GM21619 (cell line): ENCODE data around the gene LTBP4.

Experiments used
- ATAC-seq: cut with Tn5 transposase; IDR thresholded peaks from one replicate; pipeline ENCODE4 v1.9.1; 2021; ENCODE audit not compliant: unreplicated experiment

LTBP4 gene

DNA sequence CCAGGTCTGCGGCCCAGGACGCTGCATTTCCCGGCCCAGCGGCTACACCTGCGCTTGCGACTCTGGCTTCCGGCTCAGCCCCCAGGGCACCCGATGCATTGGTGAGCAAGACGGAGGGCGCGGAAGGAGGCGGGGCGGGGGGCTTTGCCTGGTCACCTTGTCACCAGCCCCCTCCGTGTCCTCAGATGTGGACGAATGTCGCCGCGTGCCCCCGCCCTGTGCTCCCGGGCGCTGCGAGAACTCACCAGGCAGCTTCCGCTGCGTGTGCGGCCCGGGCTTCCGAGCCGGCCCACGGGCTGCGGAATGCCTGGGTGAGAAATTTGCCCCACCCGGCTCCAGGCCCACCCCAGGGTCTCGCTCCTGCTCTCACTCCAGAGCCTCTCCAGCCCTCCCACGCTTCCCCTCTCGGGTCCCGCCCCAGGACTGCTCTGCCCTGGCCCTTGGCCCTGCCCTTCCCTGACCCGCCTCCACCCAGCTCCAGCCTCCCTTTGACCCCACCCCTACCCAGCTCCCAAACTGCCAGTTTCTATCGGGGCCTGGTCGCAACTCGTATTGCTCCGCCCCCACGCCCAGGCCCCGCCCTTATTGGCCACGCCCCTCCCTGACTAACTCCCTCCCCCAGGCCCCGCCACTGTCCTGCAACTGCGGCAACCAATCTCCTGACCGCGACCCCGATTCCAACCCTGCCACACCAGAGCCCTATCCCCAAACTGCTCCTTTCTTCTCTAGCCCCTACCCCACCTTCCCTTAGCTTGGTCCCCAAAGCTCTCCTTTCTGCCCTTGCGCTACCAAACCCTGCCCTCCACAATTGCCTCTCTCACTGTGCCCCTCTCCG, 8.6 kb downstream of the LTBP4 start:
- peak; percentile 41 for ATAC-seq

GRCh38 chr19:40610396-40611064, 9.4 kb downstream of the LTBP4 start:
- ATAC-seq, result no peak

DNA sequence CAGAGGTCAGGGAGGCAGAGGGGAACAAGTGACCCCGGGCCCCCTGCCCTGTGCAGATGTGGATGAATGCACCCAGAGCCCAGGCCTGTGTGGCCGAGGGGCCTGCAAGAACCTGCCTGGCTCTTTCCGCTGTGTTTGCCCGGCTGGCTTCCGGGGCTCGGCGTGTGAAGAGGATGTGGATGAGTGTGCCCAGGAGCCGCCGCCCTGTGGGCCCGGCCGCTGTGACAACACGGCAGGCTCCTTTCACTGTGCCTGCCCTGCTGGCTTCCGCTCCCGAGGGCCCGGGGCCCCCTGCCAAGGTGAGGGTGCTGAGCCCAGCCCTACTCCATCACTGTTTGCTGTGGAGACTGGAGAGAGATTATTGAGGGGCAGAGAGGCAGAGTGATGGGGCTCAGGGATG, 9.9 kb downstream of the LTBP4 start:
- no peak for ATAC-seq

DNA sequence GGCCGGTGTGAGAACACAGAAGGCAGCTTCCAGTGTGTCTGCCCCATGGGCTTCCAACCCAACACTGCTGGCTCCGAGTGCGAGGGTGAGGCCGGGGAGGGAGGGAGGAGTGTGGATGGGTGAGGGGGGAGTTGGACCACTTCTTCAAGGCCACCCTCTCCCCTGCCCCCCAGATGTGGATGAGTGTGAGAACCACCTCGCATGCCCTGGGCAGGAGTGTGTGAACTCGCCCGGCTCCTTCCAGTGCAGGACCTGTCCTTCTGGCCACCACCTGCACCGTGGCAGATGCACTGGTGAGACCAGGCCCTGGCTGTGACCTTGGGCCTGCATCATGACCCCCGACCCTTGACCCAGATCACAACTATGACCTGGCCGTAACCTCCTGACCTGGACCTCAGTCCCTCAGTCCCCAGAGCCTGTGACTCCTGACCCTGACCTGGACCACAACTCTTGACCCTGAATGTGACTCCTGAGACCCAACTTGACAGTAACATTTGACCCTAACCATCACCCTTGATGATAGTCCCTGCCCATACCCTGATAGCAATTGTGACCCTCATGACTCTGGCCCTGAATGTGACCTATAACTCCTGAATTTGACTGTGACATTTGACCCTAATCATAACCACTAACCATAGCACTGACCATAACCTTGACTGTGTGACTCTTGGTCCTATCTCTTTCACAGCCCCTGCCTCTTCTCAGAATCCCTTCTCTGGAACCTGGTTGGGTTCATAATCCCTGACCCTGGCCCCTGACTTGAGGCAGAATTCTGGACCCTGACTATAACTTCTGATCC, 10.9 kb downstream of the LTBP4 start:
- ATAC-seq, result no peak

- no peak for ATAC-seq
These were observed 11.9 kb downstream of the LTBP4 start for GRCh38 chr19:40612831-40613689.

DNA sequence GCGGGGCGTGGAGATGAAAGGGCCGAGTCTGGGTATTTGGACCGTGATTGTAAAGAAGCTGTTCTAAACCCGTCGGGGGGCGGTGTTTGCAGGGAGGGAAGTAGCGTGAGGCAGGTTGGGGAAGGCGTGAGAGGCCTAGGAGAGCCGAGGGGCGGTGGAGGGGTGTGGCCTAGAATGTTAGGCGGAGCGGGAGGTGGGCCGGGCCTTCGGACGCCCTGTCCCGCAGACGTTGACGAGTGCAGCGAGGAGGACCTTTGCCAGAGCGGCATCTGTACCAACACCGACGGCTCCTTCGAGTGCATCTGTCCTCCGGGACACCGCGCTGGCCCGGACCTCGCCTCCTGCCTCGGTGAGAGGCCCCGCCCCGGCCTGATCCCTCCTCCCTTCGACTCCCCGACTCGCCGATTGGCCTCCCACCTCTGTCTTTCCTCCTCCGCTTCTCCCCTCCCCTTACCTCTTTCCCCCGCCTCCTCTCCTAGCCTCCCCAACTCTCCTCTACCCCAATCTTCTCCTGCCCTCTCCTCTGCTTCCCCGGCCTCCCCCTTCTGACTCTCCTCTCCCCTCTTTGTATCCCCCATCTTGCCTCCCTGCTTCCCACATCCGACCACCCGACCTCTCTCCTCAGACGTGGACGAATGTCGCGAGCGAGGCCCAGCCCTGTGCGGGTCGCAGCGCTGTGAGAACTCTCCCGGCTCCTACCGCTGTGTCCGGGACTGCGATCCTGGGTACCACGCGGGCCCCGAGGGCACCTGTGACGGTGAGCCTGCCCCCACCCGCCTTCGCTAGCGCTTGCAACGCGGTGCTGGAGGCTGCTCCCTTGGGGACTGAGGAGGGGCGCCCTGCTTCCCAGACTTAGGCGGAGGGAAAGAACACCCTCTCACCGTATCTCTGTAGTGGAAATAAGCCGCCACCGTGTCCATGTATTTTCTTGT, 12.8 kb downstream of the LTBP4 start:
- ATAC-seq, result peak; percentile 39

DNA sequence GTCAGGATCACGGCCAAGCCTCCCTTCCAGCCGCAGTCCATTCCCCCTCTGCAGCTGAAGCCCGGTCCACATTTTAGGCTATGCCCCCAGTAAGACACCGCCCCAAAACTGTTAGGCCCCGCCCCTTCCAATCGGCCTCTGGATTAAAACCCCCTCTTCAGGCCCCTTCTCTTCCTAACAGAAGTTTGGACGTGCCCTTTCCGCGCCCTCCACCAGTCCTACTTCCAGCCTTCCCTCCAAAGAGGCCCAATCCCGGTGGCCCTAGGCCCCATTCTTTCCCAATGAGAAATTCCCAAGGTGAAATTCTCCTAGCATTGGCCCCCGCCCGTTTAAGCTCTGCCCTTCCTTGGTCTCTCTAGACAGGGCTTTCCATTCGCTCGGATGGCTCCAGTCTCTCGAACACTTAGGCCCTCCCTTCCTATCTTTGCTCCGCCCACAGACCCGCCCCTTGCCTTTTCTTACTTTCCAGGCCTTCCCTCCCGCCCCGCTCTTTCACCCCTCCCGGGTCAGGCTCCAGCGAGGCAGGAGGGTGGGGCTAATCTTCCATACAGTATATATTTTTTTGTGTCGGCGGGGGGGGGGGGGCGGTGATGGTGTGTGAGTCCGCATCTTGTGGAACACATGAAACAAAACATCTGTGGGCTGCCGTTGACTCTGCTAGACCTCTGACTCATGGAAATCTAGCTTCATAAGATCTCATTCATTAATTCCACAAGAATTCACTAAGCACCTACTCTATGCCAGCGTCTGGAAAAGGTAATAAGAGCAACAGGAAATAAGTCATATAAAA, 13.6 kb downstream of the LTBP4 start:
- ATAC-seq, result no peak

- ATAC-seq, result no peak
These were observed 15.0 kb downstream of the LTBP4 start for GRCh38 chr19:40616178-40616577.

DNA sequence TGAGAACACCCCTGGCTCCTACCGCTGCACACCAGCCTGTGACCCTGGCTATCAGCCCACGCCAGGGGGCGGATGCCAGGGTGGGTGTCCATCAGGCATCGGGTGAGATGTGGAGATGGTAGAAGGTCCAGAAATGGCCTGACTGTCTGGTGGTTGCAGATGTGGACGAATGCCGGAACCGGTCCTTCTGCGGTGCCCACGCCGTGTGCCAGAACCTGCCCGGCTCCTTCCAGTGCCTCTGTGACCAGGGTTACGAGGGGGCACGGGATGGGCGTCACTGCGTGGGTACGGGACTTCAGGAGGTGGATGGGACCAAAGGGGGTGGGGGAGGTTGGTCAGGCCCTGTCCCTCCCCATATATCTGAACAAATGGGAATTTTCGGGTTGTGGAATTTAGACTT, 15.8 kb downstream of the LTBP4 start:
- ATAC-seq, result no peak

- no peak for ATAC-seq
These were observed 16.8 kb downstream of the LTBP4 start for GRCh38 chr19:40617961-40618360.

- no peak for ATAC-seq
These were observed 18.4 kb downstream of the LTBP4 start for GRCh38 chr19:40619333-40620160.

DNA sequence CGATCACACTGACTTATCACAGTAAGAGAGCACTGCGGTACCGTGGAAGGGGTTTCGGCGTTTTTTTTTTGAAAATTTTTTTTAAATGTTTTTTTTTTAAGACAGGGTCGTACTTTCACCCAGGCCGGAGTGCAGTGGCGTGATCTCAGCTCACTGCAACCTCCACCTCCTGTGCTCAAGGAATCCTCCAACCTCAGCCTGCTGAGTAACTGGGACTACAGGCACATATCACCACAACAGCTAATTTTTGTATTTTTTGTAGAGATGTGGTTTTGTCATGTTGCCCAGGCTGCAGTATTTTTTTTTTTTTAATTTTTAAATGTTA, 19.0 kb downstream of the LTBP4 start:
- no peak for ATAC-seq

GRCh38 chr19:40621283-40621682, 20.1 kb downstream of the LTBP4 start:
- no peak for ATAC-seq

DNA sequence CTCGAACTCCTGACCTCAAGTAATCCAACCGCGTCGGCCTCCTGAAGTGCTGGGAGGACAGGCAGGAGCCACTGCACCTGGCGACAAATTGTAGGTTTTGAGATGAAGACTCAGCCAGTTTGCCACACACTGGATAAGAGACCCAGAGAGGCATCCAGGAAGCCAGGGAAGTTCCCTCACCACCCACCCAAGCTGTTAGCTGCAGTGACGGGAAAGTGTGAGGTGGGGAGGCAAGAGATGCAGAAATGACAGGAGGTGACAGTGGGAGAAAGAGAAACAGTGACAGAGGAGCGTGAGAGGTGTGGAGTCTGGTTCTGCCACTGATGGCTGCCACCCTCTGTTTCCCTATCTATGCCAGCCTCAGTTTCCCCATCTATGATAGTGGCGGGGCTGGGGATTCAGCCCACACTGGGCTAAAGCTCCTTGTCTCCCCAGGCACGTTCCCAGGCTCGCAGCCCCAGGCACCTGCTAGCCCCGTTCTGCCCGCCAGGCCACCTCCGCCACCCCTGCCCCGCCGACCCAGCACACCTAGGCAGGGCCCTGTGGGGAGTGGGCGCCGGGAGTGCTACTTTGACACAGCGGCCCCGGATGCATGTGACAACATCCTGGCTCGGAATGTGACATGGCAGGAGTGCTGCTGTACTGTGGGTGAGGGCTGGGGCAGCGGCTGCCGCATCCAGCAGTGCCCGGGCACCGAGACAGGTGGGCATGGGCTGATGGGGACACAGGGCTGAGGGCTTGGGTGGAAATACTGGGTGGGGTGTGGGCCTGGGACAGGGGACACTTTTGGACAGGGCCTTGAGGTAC, 21.0 kb downstream of the LTBP4 start:
- ATAC-seq, result no peak

DNA sequence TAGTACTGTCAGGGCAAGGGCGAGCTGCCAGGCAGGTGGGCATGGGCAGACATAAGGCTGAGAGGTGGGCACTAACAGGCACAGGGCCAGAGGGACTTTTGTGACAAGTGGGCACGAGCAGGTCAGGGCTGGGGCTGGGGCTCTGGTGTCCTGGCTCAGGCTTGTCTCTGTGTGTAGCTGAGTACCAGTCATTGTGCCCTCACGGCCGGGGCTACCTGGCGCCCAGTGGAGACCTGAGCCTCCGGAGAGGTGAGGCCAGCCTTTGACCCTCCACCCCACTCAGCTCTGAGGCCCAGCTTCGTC, 21.6 kb downstream of the LTBP4 start:
- no peak for ATAC-seq

GRCh38 chr19:40623403-40624251, 22.5 kb downstream of the LTBP4 start:
- no peak for ATAC-seq
